Thyroid gland (tissue), 4 donors: ENCODE measurements around the gene CDKN2AIPNL. TPM values are rescaled to one million over a fixed set of nuclear protein-coding genes. Genes with fewer than 3 reads are reported as not detected.

ENCODE experiments used
- DNase-seq, 2 donors: peaks; one replicate each; pipeline ENCODE4 v3.0.0-alpha.2; 2019
- H3K27ac ChIP-seq, 3 donors: fragments of 200-600 bp; sonication (generic); 1 replicate in 2 of 3; 2 replicates in 1 of 3; pipeline ENCODE4 v1.5.1; 2016 to 2019; ENCODE audit warnings: mild to moderate bottlenecking in 1 of 3, moderate library complexity in 1 of 3
- H3K27me3 ChIP-seq: fragments of 200-600 bp; sonication (generic); one replicate; pipeline ENCODE4 v1.5.1; 2019
- H3K36me3 ChIP-seq, 2 donors: fragments of 200-600 bp; sonication (generic); one replicate each; pipeline ENCODE4 v1.5.1; 2016 to 2019
- H3K4me1 ChIP-seq, 2 donors: fragments of 200-600 bp; sonication (generic); one replicate each; pipeline ENCODE4 v1.5.1; 2017 to 2019
- H3K4me3 ChIP-seq, 3 donors: fragments of 200-600 bp; sonication (generic); replicated peaks in 1 of 3; 1 replicate in 2 of 3; 2 replicates in 1 of 3; pipeline ENCODE4 v1.5.1; 2016; ENCODE audit warnings: mild to moderate bottlenecking in 1 of 3
- H3K9me3 ChIP-seq: fragments of 200-600 bp; sonication (generic); one replicate; pipeline ENCODE4 v1.5.1; 2017
- CTCF ChIP-seq, 6 experiments: fragments of 200-600 bp in 3 of 6; fragments of 450-650 bp in 3 of 6; sonication (generic) in 3 of 6; IDR thresholded peaks; one replicate each; pipeline ENCODE4 v1.5.1; 2016 to 2019; ENCODE audit warnings: antibody characterized with exemption in 6 of 6, mild to moderate bottlenecking in 2 of 6, inconsistent platforms in 1 of 6, moderate library complexity in 1 of 6
- POLR2A ChIP-seq, 2 donors: fragments of 450-650 bp; IDR thresholded peaks; one replicate each; pipeline ENCODE4 v1.6.1; 2017; ENCODE audit warnings: antibody characterized with exemption in 2 of 2, mild to moderate bottlenecking in 2 of 2, moderate library complexity in 1 of 2
- WGBS, 2 donors: methylation state at CpG; one replicate each; pipeline ENCODE4 v1.1.5; 2017; 5-methylcytosine and 5-hydroxymethylcytosine counted together
- intact Hi-C: fragments of 100-400 bp; cut with DNase I; formaldehyde crosslinking; loops from one replicate; pipeline ENCODE4 v1.15.1; 2023
- total RNA-seq, 4 donors: library from RNA; depleted of rRNA; stranded (reverse); fragments of >200 nt; gene quantifications; one replicate each; pipeline ENCODE4 v1.2.3, GENCODE V29; 2016

The CDKN2AIPNL gene
- total RNA-seq, 4 donors from 2014 or later = 27.9 to 42.3 (median 34.8) TPM

GRCh38 chr5:134410822-134411221 lies 859 bp downstream of the CDKN2AIPNL start:
- Histone ChIP-seq H3K27ac (peak overlapping the region in 1 of 3 donors; percentile 86), H3K4me3 (peak overlapping the region; percentile 55 to 95 (median 88)), H3K4me1 (peaks cover 20 to 25% of the 10 kb centered on the region in 2 donors), H3K27me3 (no peaks in the 10 kb centered on the region), H3K36me3 (no peaks in the 10 kb centered on the region), H3K9me3 (no peaks in the 10 kb centered on the region)
- intact Hi-C loops = loop anchor here (10.0 kb wide), 2 partner anchors 54 to 114 kb away; partner anchors contain the start of gene JADE2
- TF ChIP-seq POLR2A (IDR thresholded peaks at IDR 0.05) = no peak
- no peak for TF ChIP-seq CTCF (IDR thresholded peaks at IDR 0.05)
- WGBS, 2 donors = 55 to 58% methylated on average over 4 of the region's 4 CpGs
- no peak for DNase-seq

GRCh38 chr5:134409321-134409720 lies 2.4 kb downstream of the CDKN2AIPNL start:
- 77 to 80% methylated on average over 6 of the region's 6 CpGs for WGBS, 2 donors
- intact Hi-C loops = no loop called here
- Histone ChIP-seq H3K27me3 (no peaks in the 10 kb centered on the region), H3K27ac (no peak overlapping the region), H3K4me1 (peaks cover 20 to 25% of the 10 kb centered on the region in 2 donors), H3K36me3 (peaks cover 0 to 2% of the 10 kb centered on the region in 2 donors), H3K9me3 (no peaks in the 10 kb centered on the region), H3K4me3 (no peak overlapping the region)
- DNase-seq = no peak
- TF ChIP-seq CTCF (IDR thresholded peaks at IDR 0.05) (no peak), POLR2A (IDR thresholded peaks at IDR 0.05) (no peak)

- TF ChIP-seq CTCF (IDR thresholded peaks at IDR 0.05) (no peak), POLR2A (IDR thresholded peaks at IDR 0.05) (no peak)
- Histone ChIP-seq H3K4me3 (no peak overlapping the region), H3K36me3 (peaks cover 0 to 5% of the 10 kb centered on the region in 2 donors), H3K27ac (no peak overlapping the region), H3K9me3 (no peaks in the 10 kb centered on the region), H3K27me3 (no peaks in the 10 kb centered on the region), H3K4me1 (peaks cover 11 to 13% of the 10 kb centered on the region in 2 donors)
- intact Hi-C loops = no loop called here
- no peak for DNase-seq
- WGBS, 2 donors = 71 to 100% methylated on average over 1 of the region's 1 CpG
These were observed 5.3 kb downstream of the CDKN2AIPNL start for GRCh38 chr5:134406390-134406789.

GRCh38 chr5:134403951-134404350 lies 7.7 kb downstream of the CDKN2AIPNL start:
- Histone ChIP-seq H3K4me3 (no peak overlapping the region), H3K36me3 (peaks cover 5% of the 10 kb centered on the region in 2 donors)
- WGBS, 2 donors = 92 to 97% methylated on average over 5 of the region's 5 CpGs

More at GRCh38 chr5:134403951-134404350, 7.7 kb downstream of the CDKN2AIPNL start:
- Histone ChIP-seq H3K4me1 (no peaks in the 10 kb centered on the region), H3K27ac (no peak overlapping the region), H3K27me3 (no peaks in the 10 kb centered on the region), H3K9me3 (no peaks in the 10 kb centered on the region)
- TF ChIP-seq POLR2A (IDR thresholded peaks at IDR 0.05) (no peak), CTCF (IDR thresholded peaks at IDR 0.05) (no peak)
- intact Hi-C loops = no loop called here
- DNase-seq = no peak
